GM19324 (cell line): Measurements from ENCODE around the gene PDE3B.
A peak's percentile ranks its signal among the peaks of the same experiment; 100 is the strongest.
"Not testable (repeated sequence)": the region's sequence is repeated elsewhere in the genome, so short reads cannot be mapped to it uniquely, and the experiment has no call there.

Experiments used
- ATAC-seq: cut with Tn5 transposase; IDR thresholded peaks from one replicate; pipeline ENCODE4 v1.9.1; 2021; ENCODE audit warnings: mild to moderate bottlenecking, moderate library complexity; ENCODE audit not compliant: unreplicated experiment, low FRiP score

Gene PDE3B

DNA sequence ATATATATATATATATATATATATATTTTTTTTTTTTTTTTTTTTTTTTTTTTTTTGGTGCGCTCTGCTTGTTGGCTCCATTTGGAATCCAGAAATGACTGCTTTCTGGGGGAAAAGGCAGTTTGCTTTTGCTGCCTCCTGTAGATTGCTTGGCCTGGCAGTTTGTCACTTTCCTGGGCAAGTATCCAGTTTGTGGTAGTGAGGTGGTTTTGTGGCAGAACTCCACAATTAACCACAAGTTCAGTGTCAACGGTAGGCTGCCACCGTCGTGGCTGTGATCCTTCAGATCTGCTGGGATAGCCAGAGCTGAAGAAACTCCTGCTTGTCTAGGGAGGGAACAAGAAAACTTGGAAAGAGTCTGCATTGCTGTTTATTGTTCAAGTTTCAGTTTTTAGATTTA lies 5.0 kb upstream of the PDE3B start:
- no peak for ATAC-seq

GRCh38 chr11:14641801-14642200 lies 1.8 kb upstream of the PDE3B start:
- no peak for ATAC-seq

DNA sequence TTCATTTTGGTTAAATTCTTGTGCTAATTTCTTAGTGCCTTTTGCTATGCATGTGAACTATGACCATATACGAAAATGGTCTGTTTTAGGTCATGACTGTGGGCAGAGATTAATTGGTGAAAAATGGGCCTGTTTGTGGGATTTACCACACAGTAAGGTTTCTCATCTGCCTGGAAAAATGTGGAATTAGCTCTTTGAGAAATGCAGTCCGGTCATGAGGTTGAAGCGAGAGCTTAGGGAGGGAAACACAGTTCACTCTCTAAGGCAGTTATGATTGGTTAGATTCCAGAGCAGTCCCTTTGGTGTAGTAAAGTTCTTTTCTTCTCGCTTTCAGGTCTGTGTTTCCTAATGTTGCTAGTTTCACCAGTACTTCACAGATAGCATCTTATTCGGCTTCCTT lies 1.2 kb upstream of the PDE3B start:
- ATAC-seq: no peak

DNA sequence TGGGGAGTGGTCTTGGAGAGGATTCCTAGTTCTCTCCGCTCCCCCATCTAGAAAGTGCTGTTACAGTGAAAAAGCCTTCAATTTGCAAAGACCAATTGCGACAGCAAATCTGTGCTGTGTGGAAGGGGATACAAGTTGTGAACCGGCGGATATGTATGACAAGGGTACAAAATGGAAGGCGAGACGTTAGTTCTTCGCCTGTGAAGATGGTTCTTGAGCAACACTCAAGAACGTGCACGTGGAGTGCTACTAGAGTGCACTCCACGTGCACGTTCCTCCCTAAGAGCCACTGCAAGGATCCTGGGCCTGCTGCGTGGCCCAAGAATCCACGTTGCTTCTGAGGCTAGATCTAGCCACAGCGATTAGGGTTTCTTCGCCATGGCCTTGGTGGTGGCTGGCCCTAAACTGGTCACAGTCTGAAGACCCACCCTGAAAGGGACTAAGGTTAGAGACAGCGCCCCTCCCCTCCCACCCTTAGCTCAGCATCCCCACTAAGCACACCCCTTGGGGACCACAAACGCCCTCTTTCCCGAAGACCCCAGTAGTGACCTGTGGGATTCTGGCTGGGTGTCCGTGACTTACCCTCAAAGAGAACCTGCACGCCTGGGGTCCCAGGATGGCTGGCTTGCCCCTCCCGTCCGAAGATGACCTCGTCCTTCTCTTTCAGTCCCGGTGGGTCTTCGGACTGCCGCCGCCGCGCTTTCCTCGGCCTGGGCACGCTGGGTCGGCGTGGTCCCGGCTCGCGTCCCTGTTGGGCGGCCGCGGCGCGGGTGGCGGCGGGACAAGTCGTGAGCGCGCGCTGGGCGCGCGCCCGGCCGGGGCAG lies 519 bp upstream of the PDE3B start:
- no peak for ATAC-seq

DNA sequence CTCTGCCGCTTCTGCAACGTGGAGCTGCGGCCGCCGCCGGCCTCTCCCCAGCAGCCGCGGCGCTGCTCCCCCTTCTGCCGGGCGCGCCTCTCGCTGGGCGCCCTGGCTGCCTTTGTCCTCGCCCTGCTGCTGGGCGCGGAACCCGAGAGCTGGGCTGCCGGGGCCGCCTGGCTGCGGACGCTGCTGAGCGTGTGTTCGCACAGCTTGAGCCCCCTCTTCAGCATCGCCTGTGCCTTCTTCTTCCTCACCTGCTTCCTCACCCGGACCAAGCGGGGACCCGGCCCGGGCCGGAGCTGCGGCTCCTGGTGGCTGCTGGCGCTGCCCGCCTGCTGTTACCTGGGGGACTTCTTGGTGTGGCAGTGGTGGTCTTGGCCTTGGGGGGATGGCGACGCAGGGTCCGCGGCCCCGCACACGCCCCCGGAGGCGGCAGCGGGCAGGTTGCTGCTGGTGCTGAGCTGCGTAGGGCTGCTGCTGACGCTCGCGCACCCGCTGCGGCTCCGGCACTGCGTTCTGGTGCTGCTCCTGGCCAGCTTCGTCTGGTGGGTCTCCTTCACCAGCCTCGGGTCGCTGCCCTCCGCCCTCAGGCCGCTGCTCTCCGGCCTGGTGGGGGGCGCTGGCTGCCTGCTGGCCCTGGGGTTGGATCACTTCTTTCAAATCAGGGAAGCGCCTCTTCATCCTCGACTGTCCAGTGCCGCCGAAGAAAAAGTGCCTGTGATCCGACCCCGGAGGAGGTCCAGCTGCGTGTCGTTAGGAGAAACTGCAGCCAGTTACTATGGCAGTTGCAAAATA lies 816 bp downstream of the PDE3B start:
- ATAC-seq: peak; percentile 77

DNA sequence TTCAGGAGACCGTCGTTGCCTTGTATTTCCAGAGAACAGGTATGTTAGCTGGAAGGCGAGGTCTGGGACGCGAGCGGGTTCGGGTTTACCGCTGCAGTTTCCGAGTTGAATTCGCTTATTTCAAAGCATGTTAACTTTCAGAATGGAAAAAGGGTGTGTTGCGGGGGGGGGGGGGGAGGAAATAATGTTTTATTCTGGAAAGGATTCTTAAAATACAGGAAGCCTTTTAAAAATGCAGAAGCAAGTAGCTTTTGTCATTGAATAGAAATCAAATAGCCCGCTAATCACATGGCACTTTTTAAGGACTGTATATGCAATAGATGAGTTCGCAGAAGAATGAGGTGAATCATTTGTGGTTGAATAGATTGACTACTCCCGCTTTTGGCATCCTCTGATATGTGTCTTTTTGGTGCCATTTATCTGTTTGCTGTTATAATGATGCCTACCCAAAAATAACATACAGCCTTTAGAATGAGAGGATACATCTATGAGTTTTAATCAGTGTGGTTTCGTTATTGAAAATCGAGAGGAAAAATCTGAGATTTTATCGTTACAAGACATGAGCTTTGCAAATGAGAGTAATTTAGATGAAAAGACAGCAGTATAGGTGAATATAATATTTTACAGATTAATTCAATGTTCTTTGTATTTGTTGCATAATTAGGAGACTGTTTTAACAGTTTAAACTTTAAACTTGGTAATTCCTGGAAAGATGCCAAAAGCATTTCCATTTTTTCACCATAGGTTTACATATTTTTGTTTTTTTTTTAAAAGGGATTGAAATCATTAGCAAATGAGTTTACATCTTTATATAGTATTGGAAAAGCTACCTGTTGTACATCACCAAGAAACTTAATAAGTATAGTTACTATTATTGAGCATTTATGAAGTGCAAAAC lies 1.7 kb downstream of the PDE3B start:
- ATAC-seq: no peak

DNA sequence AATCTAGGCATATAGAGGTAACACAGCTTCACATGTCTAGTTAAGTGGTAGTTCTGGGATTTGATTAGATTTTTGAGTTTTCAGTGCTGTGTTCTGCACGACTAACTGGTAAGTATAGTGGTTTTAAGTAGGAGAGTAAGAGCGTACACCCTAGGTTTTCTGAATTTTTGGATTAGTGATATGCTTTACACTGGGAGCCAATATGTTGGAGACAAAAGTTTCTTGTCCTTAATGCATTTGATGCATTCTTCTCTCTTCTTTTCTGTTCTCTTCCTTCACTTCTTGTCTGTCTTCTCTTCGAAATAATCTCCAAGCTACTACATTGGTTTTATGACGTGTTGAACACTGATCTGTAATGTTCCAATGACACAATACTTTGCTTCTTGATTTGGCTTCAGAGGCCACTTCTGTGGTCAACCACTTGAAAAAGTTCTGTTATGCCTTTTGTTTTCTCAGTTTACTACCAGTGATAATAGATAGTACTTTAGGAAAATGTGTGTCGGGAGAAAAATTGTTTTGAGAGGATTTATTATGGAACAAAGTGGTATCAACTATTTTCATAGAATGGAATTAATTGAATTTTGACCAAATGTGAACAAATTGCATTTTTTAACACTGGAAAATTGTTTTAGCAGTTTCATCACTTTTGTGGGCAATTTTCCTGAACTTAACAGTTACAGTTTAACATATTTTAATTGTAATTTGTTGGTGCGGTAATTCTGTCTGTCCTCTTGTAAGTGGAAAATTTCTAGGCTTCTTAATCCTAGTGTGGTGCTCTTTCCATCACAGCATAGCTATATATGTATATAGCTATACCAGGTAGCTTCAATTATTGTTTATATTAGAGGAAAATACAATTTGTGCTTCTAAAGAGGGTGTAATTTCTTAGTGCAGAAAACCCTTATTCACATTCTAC lies 2.6 kb downstream of the PDE3B start:
- ATAC-seq: no peak

DNA sequence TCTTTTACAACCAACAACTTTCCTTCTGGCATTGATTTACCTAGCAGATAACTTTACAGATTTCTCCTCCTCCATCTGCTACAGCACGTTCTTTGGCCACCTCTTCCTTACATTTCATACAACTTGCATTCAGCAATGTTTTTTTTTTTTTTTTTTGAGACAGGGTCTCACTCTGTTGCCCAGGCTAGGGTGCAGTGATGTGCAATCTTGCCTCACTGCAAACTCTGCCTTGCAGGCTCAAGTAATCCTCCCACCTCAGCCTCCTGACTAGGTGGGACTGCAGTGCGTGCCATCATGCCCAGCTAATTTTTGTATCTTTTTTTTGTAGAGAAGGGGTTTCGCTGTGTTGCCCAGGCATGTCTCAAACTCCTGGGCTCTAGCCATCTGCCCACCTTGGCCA lies 6.5 kb downstream of the PDE3B start:
- ATAC-seq: no peak

GRCh38 chr11:14653090-14653489 lies 9.5 kb downstream of the PDE3B start:
- no peak for ATAC-seq

GRCh38 chr11:14655435-14655834 lies 11.8 kb downstream of the PDE3B start:
- no peak for ATAC-seq

GRCh38 chr11:14656536-14657457 lies 13.2 kb downstream of the PDE3B start:
- ATAC-seq: no peak

- ATAC-seq: no peak
Measured at GRCh38 chr11:14657841-14658240, 14.2 kb downstream of the PDE3B start.

DNA sequence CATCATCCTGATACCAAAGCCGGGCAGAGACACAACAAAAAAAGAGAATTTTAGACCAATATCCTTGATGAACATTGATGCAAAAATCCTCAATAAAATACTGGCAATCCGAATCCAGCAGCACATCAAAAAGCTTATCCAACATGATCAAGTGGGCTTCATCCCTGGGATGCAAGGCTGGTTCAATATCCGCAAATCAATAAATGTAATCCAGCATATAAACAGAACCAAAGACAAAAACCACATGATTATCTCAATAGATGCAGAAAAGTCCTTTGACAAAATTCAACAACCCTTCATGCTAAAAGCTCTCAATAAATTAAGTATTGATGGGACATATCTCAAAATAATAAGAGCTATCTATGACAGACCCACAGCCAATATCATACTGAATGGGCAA lies 21.3 kb downstream of the PDE3B start:
- not testable (repeated sequence) for ATAC-seq

- ATAC-seq: not testable (repeated sequence)
Measured at GRCh38 chr11:14667329-14667728, 23.7 kb downstream of the PDE3B start.

DNA sequence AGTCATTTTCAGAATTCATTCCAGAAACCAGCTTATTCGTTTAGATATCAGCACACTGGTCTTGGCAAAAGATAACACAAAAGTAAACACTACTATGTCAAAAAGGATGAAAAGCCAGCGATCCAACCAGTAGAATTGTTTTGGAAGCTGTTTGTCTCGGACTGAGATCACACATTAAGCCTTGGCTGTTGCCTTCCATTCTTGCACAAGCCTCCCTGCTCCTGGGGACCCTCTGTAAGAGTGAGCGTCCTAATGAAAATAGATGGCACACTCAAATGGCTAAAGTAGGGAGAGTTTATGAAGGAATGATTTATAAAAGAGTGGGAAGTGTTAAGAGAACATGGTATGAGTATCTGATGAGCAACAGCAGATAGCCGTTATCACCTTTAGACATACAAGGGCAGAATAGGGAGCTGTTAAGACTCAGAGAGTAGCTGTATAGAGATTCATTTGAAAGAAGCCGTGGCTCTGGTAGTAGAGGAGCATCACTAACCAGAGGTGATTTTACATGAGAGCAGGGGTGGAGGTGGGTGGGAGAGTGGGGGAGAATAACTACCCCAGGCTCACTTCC lies 25.2 kb downstream of the PDE3B start:
- ATAC-seq: no peak

GRCh38 chr11:14669499-14669898 lies 25.9 kb downstream of the PDE3B start:
- ATAC-seq: no peak

- ATAC-seq: no peak
Measured at GRCh38 chr11:14669958-14670357, 26.4 kb downstream of the PDE3B start.

- ATAC-seq: no peak
Measured at GRCh38 chr11:14672635-14673034, 29.0 kb downstream of the PDE3B start.
